ENCODE results near the gene TRABD2A.
"Not testable (repeated sequence)": the region's sequence is repeated elsewhere in the genome, so short reads cannot be mapped to it uniquely, and the experiment has no call there.

Gene TRABD2A

GRCh38 chr2:84776011-84776410, 104.9 kb downstream of the TRABD2A start:
- DNase-seq: no peak

- not testable (repeated sequence) for DNase-seq
Measured at GRCh38 chr2:84773562-84773961, 107.3 kb downstream of the TRABD2A start.
